Activated CD8-positive, alpha-beta memory T cell treated with anti-CD3 and anti-CD28 coated beads for 1 hour (primary cell): ENCODE measurements around the gene ZNF823.

Experiments
- DNase-seq, 2 donors: peaks; one replicate each; pipeline ENCODE4 v3.0.0-alpha.2; 2020; ENCODE audit warnings: low read depth in 1 of 2; ENCODE audit errors: extremely low read depth in 1 of 2

Gene ZNF823

DNA sequence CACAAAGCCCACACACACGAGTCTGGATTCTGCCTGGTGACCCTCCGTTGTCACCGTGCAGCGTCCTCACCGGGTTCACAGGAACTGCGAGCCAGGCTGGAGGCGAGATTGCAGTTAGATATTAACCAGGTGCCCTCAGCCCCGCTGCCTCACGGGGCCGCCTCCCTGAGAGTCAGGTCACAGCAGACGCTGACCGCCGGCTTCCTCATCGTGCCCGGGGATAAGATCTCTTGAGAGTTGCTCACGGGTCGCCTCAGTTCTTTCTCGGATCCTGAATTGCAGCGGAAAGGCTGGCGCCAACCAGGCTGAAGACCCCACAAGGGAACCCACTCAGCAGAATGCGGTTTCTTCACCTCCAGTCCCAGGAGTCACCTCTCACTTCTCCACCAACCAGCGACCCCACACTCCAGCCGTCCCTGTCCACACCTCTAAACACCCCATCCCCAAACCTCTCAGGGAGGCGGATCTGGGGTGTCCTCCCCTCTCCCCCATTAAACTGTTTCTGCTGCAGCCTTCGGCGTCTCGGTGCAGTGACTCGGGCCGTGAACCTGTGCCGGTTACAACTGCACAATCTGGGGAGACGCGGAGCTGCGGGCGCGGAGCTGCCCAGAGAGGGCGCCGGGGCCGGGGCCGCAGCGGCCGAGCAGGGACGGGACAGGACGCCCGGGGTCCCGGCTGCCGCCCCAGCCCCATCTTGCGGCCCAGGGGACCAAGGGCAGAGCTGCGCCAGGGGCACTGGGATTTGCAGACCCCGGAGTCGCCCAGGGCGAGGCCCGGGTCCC, 591 bp downstream of the ZNF823 start:
- peak in 1 of 2 donors; percentile 17 for DNase-seq

DNA sequence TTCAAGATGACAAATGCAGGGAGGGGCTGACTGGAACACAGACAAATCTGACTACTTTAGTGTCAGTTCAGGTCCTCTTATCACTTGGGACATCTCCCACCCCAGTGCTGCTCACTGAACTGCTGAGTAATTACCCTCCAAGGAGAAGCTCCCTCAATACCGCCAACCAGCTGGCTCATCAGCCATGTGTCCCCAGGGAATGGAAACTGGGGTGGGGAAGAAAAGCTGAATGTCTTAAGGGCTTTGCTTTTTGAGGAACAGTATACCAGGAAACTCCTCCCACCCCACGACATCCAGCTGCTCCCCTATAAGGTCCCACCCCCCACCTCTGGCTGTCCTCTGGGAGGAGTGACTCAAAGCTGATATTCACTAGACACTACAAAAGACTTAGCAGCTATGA, 2.0 kb downstream of the ZNF823 start:
- no peak for DNase-seq

- DNase-seq: no peak
Observed at GRCh38 chr19:11735375-11735774, 3.4 kb downstream of the ZNF823 start.

- no peak for DNase-seq
Observed at GRCh38 chr19:11729586-11729985, 9.2 kb downstream of the ZNF823 start.

DNA sequence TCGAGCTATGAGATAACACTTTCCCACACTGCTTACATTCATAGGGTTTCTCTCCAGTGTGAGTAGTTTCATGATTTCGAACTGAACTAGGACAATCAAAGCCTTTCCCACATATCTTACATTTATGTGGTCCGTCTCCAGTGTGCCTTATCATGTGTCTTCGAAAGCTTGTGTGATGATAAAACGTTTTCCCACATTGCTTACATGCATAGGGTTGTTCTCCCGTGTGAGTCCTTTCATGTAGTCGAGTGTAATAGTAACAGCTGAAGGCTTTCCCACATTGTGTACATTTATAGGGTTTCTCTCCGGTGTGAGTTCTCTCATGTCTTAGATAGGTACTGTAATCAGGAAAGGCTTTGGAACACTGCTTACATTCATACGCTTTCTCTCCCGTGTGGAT, 16.3 kb downstream of the ZNF823 start:
- no peak for DNase-seq

DNA sequence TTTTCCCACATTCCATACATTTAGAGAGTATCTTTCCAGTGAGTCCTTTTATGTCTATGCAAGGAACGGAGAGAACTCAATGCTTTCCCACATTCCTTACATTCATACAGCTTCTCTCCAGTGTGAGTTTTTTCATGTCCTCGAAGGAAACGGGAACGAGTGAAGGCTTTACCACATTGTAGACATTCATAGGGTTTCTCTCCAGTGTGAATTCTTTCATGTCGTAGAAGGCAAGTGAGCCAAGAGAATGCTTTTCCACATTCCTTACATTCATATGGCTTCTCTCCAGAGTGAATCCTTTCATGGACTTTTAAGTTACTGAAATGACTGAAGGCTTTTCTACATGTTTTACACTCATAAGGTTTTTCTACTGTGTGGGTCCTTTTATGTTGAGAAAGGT, 17.1 kb downstream of the ZNF823 start:
- no peak for DNase-seq

DNA sequence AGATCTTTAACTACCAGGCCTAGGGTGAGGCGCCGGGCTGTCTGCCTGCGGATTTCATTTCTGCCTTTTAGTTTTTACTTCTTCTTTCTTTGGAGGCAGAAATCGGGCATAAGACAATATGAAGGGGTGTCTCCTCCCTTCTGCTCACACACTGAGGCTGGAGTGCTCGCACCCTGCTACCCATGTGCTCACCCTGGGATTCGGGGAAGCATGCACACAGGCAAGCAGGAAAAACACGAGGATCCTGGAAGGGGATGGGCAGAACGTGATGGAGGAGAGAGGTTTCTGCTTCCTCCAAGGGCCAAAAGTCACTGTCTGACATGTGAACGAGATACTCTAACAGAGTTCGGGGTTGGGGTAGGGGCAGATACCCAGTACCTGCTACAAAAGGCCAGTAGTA, 28.4 kb downstream of the ZNF823 start:
- no peak for DNase-seq

- DNase-seq: no peak
Observed at GRCh38 chr19:11708457-11708856, 30.3 kb downstream of the ZNF823 start.

DNA sequence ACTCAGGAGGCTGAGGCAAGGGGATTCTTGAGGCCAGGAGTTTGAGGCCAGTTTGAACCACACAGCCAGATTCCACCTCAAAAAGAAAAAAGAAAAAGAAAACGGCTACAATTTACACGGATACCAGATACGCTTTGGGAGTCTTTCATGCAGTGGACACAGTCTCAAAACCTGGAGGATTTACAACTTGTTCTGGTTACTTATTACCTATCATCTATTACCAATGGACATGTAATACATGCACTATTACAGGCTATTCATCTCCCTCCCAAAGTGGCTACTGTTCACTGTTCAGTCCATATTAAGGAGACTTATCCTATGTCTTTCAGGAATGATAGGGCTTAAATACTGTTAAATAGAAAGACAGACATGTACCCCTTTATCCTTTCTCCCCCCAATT, 33.3 kb downstream of the ZNF823 start:
- DNase-seq: no peak

DNA sequence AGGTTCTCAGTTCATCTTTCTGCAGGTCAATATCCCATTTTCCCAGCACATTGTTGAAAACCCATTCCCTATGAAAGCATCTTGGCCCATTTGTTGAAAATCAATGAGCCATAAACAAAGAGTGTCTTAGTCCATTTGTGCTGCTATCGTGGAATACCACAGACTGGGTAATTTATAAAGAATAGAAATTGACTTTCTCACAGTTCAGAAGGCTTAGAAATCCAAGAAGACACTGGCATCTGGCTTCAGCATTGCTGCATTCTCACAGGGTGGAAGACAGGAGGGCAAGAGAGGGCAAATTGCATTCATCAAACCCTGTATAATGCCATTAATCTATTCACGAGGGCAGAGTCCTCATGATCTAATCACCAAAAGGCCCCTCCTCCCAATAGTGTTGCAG, 34.1 kb downstream of the ZNF823 start:
- DNase-seq: no peak

DNA sequence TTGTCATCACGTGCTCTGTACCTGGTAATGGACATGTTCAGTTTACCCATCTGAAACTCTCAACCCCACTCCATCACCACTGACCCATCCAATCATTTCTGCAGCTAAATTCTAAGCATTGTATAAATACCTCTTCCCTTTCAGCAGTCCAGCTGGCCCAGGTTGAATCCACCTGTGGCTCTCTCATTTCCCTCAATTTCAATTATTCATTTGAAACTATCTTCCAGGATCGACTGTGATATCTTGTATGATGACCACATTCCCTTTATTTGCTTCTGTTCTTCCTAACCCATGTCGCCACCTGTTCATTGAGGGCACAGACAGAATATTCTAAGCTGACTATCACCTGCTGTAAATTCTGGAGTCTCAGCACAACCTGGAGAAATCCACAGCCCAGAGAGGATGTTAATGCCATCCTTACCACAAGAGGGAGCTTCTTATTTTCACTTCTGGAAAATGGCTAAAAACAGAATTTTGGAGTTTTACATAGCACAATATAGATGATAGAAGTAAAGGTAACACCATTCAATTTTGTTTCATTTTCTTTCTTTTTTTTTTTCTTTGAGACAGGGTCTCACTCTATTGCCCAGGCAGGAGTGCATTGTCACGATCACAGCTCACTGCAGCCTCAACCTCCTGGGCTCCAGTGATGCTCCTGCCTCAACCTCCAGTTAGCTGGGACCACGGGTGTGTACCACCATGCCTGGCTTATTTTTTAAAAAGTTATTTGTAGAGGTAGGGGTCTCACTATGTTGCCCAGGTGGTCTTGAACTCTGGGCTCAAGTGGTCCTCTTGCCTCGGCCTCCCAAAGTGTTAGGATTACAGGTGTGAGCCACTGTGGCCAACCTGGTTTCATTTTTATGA, 38.6 kb downstream of the ZNF823 start:
- DNase-seq: no peak

GRCh38 chr19:11698231-11698630, 40.5 kb downstream of the ZNF823 start:
- DNase-seq: no peak

GRCh38 chr19:11697284-11697855, 41.4 kb downstream of the ZNF823 start:
- no peak for DNase-seq

- DNase-seq: peak; percentile 40 to 61
Observed at GRCh38 chr19:11694533-11695439, 44.0 kb downstream of the ZNF823 start.

GRCh38 chr19:11693505-11694499, 44.9 kb downstream of the ZNF823 start:
- DNase-seq: no peak

DNA sequence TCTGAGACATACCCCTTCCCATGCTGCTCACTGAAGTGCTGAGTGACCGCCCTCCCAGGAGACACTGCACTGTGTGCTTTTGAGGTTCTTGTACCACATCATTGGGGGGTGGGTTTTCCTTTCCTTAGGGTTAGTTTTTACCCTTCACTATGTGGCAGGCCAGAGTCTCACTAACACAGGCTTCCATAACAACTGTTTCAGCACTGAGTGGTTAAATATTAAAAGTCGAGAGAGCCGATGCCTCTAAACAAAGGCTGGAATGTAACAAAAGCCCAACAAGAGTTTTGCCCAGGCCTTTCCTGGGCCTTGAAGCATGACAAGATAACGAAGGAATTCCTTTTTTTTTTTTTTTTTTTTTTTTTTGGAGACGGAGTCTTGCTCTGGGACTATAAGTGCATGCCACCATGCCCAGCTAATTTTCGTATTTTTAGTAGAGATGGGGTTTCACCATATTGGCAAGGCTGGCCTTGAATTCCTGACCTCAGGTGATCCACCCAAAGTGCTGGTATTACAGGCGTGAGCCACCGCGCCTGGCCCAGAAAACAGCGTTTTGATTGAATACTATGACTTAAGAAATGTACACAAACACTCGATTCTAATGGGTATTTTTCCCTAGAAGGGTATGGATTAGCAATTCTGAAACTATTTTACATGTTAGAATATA, 46.5 kb downstream of the ZNF823 start:
- no peak for DNase-seq

- no peak for DNase-seq
Observed at GRCh38 chr19:11685676-11686650, 52.8 kb downstream of the ZNF823 start.
